Caco-2 (cell line): ENCODE data around the gene UAP1. TPM values are rescaled to one million over a fixed set of nuclear protein-coding genes. Genes with fewer than 3 reads are reported as not detected.

Source experiments
- BruUV-seq: library from RNA; stranded (reverse); fragments of 400-500 nt; replicated peaks from 2 replicates; lab custom pipeline; 2021; lab: Mats Ljungman, UMichigan
- CTCF ChIA-PET: fragments of 300-600 bp; sonication (Branson Sonifier 250); formaldehyde crosslinking; loops from one replicate; lab custom pipeline; 2022; ENCODE audit warnings: antibody characterized with exemption; lab: Charles Lee
- POLR2A ChIA-PET: fragments of 300-600 bp; sonication (Branson Sonifier 250); formaldehyde crosslinking; loops from one replicate; lab custom pipeline; 2022; ENCODE audit warnings: antibody characterized with exemption; lab: Charles Lee
- DNase-seq, 2 experiments: peaks; one replicate each; pipeline versions ENCODE4 v3.0.0 to v3.0.0-alpha.2; 2020 to 2022
- H3K27me3 ChIP-seq: replicated peaks from 2 replicates; pipeline ENCODE4 v1.6.0; 2011; ENCODE audit warnings: low read length; ENCODE audit not compliant: control insufficient read depth, insufficient read depth
- H3K36me3 ChIP-seq: 2 replicates; pipeline ENCODE4 v1.5.1; 2011; ENCODE audit warnings: low read length; ENCODE audit not compliant: control insufficient read depth, insufficient read depth
- H3K4me1 ChIP-seq: fragments of 250-450 bp; sonication (Bioruptor Pico); 2 replicates; pipeline ENCODE4 v1.5.1; 2020; ENCODE audit warnings: mild to moderate bottlenecking
- H3K4me3 ChIP-seq: 2 replicates; pipeline ENCODE4 v1.5.1; 2011; ENCODE audit warnings: low read depth, mild to moderate bottlenecking, control low read depth, low read length
- H3K9me3 ChIP-seq: fragments of 250-450 bp; sonication (Bioruptor Pico); 2 replicates; pipeline ENCODE4 v1.5.1; 2020; ENCODE audit warnings: mild to moderate bottlenecking, moderate library complexity
- H3K27ac Mint-ChIP-seq: one replicate; pipeline ENCODE4 v1.8.0; 2022; ENCODE audit warnings: mixed read lengths; ENCODE audit not compliant: unreplicated experiment
- H3K27me3 Mint-ChIP-seq: one replicate; pipeline ENCODE4 v1.8.0; 2022; ENCODE audit warnings: mixed read lengths; ENCODE audit not compliant: insufficient read depth, unreplicated experiment
- H3K36me3 Mint-ChIP-seq: one replicate; pipeline ENCODE4 v1.8.0; 2022; ENCODE audit warnings: mild to moderate bottlenecking, mixed read lengths; ENCODE audit not compliant: insufficient read depth, unreplicated experiment
- H3K4me1 Mint-ChIP-seq: one replicate; pipeline ENCODE4 v1.8.0; 2022; ENCODE audit warnings: low read depth, mixed read lengths; ENCODE audit not compliant: unreplicated experiment
- H3K4me3 Mint-ChIP-seq: one replicate; pipeline ENCODE4 v1.8.0; 2022; ENCODE audit warnings: mild to moderate bottlenecking, moderate library complexity, mixed read lengths; ENCODE audit not compliant: unreplicated experiment
- H3K9me3 Mint-ChIP-seq: one replicate; pipeline ENCODE4 v1.8.0; 2022; ENCODE audit warnings: mixed read lengths; ENCODE audit not compliant: unreplicated experiment
- CTCF ChIP-seq, 2 experiments: fragments of 200-600 bp in 1 of 2; IDR thresholded peaks; 1 replicate in 1 of 2; 2 replicates in 1 of 2; pipeline versions ENCODE4 v1.5.1 to v1.8.0; 2011 to 2022; ENCODE audit warnings: antibody characterized with exemption in 1 of 2, control low read depth in 1 of 2, inconsistent platforms in 1 of 2, low read depth in 1 of 2, low read length in 1 of 2, mild to moderate bottlenecking in 1 of 2, moderate library complexity in 1 of 2; ENCODE audit not compliant: insufficient read depth in 1 of 2, severe bottlenecking in 1 of 2, unreplicated experiment in 1 of 2
- intact Hi-C: fragments of 100-400 bp; cut with micrococcal nuclease; formaldehyde crosslinking; loops from one replicate; pipeline ENCODE4 v1.10.0; 2022; ENCODE audit not compliant: unreplicated experiment
- total RNA-seq: library from RNA; stranded (reverse); gene quantifications from 2 replicates; pipeline ENCODE4 v1.2.3, GENCODE V29; 2022

UAP1 gene
- total RNA-seq, 1 experiment from 2014 or later = 39.8 TPM

- no peak overlapping the region for H3K4me3 ChIP-seq
- no peaks in the 10 kb centered on the region for H3K27me3 Mint-ChIP-seq
- H3K4me1 ChIP-seq = no peaks in the 10 kb centered on the region
- no peak overlapping the region for H3K27ac Mint-ChIP-seq
- ChIA-PET CTCF (no interaction called here), POLR2A (no interaction called here)
- TF ChIP-seq CTCF (IDR thresholded peaks at IDR 0.05; ENCODE audit: insufficient read depth in 1 of 2, low read depth in 1 of 2, low read length in 1 of 2, severe bottlenecking in 1 of 2, unreplicated experiment in 1 of 2) = no peak
- no peak for DNase-seq
- no TSS peak for BruUV-seq
- H3K36me3 ChIP-seq = no peaks in the 10 kb centered on the region
- H3K36me3 Mint-ChIP-seq = peaks cover 6% of the 10 kb centered on the region
- H3K4me1 Mint-ChIP-seq = no peaks in the 10 kb centered on the region
- no peaks in the 10 kb centered on the region for H3K9me3 ChIP-seq
- no peak overlapping the region for H3K4me3 Mint-ChIP-seq
- H3K27me3 ChIP-seq = no peaks in the 10 kb centered on the region
- intact Hi-C loops = no loop called here
- H3K9me3 Mint-ChIP-seq = peaks cover 14% of the 10 kb centered on the region
These were observed 24.3 kb upstream of the UAP1 start for GRCh38 chr1:162537216-162537615.

- H3K27ac Mint-ChIP-seq = no peak overlapping the region
- H3K4me3 Mint-ChIP-seq = no peak overlapping the region
- ChIA-PET CTCF (no interaction called here), POLR2A (no interaction called here)
- no peak for TF ChIP-seq CTCF (IDR thresholded peaks at IDR 0.05; ENCODE audit: insufficient read depth in 1 of 2, low read depth in 1 of 2, low read length in 1 of 2, severe bottlenecking in 1 of 2, unreplicated experiment in 1 of 2)
- H3K36me3 Mint-ChIP-seq = peaks cover 6% of the 10 kb centered on the region
- H3K4me1 Mint-ChIP-seq = no peaks in the 10 kb centered on the region
- H3K9me3 ChIP-seq = 0 out of 2 replicates have a peak, but pooled peaks cover 4% of the 10 kb centered on the region
- peaks cover 14% of the 10 kb centered on the region for H3K9me3 Mint-ChIP-seq
- no peaks in the 10 kb centered on the region for H3K27me3 Mint-ChIP-seq
- no peak overlapping the region for H3K4me3 ChIP-seq
- DNase-seq = no peak
- no peaks in the 10 kb centered on the region for H3K36me3 ChIP-seq
- no peaks in the 10 kb centered on the region for H3K4me1 ChIP-seq
- intact Hi-C loops = no loop called here
- no peaks in the 10 kb centered on the region for H3K27me3 ChIP-seq
- no TSS peak for BruUV-seq
These were observed 22.6 kb upstream of the UAP1 start for GRCh38 chr1:162538815-162539431.

GRCh38 chr1:162541619-162542141 lies 19.8 kb upstream of the UAP1 start:
- no peaks in the 10 kb centered on the region for H3K27me3 Mint-ChIP-seq
- peaks cover 6% of the 10 kb centered on the region for H3K36me3 Mint-ChIP-seq
- POLR2A ChIA-PET = no interaction called here
- CTCF ChIA-PET = no interaction called here
- Histone ChIP-seq H3K4me3 (no peak overlapping the region), H3K9me3 (0 out of 2 replicates have a peak, but pooled peaks cover 4% of the 10 kb centered on the region), H3K27me3 (no peaks in the 10 kb centered on the region), H3K36me3 (no peaks in the 10 kb centered on the region), H3K4me1 (no peaks in the 10 kb centered on the region)
- no peaks in the 10 kb centered on the region for H3K4me1 Mint-ChIP-seq
- H3K4me3 Mint-ChIP-seq = no peak overlapping the region
- no TSS peak for BruUV-seq
- H3K27ac Mint-ChIP-seq = no peak overlapping the region
- intact Hi-C loops = no loop called here
- peaks cover 14% of the 10 kb centered on the region for H3K9me3 Mint-ChIP-seq
- TF ChIP-seq CTCF (IDR thresholded peaks at IDR 0.05; ENCODE audit: insufficient read depth in 1 of 2, low read depth in 1 of 2, low read length in 1 of 2, severe bottlenecking in 1 of 2, unreplicated experiment in 1 of 2) = no peak
- DNase-seq = no peak
